GM21447 (cell line): ENCODE measurements around the gene AGTRAP.

Experiments used
- ATAC-seq: cut with Tn5 transposase; IDR thresholded peaks from one replicate; pipeline ENCODE4 v1.9.1; 2021; ENCODE audit not compliant: unreplicated experiment

The AGTRAP gene

DNA sequence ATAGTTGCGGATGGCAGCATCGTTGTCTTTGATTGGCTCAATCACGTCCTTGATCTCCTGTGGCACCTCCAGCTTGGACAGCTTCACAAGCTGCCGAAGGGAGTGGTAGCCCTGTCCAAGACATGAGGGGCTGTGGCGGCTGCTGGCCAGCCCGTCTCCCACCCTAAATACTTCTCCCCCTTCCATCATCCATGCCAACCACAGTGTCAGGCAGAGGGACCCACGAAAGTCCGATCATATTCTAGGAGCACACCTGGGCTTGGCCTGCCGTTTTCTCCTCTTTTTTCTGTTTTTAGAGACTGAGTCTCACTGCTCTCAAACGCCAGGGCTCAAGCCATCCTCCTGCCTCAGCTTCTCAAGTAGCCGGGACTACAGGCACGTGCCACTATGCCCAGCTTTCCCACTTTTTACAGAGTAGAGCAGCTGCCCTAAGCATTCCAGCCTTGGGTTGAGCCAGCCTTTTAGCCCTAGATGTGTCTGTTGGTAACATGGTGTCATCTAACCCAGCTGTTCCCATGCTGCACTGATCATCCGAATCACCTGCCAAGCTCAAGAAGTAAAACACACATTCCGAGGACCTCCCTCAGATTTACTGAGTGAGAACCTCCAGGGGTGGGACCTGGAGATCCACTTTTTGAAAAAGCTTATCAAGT, 59.4 kb downstream of the AGTRAP start:
- ATAC-seq, result no peak

GRCh38 chr1:11796036-11796828, 60.3 kb downstream of the AGTRAP start:
- no peak for ATAC-seq

DNA sequence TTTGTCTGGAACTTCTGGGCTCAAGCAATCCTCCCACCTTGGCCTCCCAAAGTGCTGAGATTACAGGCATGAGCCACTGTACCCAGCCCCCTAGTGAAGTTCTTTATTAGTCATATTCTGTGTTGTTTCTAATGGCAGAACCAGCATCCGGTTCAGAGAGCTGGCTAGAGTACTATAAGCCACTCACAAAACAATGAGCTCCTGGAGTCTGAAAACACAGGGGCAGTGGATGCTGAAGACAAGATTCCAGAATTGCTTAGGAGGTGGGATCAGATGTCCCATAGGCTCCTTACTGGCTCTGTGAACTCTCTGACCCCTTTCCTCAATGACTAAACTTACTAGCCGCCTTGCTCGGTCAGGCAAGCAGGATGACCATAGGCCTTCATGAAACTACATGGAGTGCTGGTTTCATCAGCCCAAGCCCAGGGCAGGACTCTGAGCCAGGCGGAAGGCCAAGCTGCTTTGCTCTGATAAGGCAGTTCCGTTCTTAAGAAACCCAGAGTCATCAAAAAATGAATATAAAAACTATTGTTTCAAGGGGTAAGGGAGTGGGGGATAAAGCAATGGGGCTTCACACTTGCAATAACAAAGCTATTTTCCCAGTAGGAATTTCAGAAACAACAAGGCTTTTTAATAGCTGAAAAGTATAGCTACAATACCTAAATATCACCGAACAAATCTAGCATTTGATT, 61.7 kb downstream of the AGTRAP start:
- no peak for ATAC-seq

- ATAC-seq, result no peak
These were observed 63.2 kb downstream of the AGTRAP start for GRCh38 chr1:11799099-11799498.

- no peak for ATAC-seq
These were observed 64.0 kb downstream of the AGTRAP start for GRCh38 chr1:11799896-11800295.

GRCh38 chr1:11800391-11800755, 64.4 kb downstream of the AGTRAP start:
- no peak for ATAC-seq
